HepG2 (cell line): ENCODE results near the gene CD68. TPM values are rescaled to one million over a fixed set of nuclear protein-coding genes. Genes with fewer than 3 reads are reported as not detected.

Experiments used
- EP300 ChIP-seq, 3 experiments: sonication (generic) in 1 of 3; formaldehyde crosslinking in 1 of 3; IDR thresholded peaks; 2 replicates each; pipeline versions ENCODE4 v1.5.1 to v1.6.1; 2011 to 2020; ENCODE audit warnings: low read depth in 2 of 3, low read length in 2 of 3, borderline replicate concordance in 1 of 3, improper control_type of control experiment in 1 of 3, mild to moderate bottlenecking in 1 of 3, missing genetic modification reagents in 1 of 3, moderate library complexity in 1 of 3
- FOXK2 ChIP-seq: fragments of 450-650 bp; IDR thresholded peaks from 2 replicates; pipeline ENCODE4 v1.6.1; 2016
- IKZF1 ChIP-seq: fragments of 450-650 bp; IDR thresholded peaks from 2 replicates; pipeline ENCODE4 v1.7.1; 2016
- MAZ ChIP-seq, 2 experiments: sonication (generic) in 1 of 2; formaldehyde crosslinking in 1 of 2; IDR thresholded peaks; 2 replicates each; pipeline versions ENCODE4 v1.5.0 to v1.6.1; 2012 to 2020; ENCODE audit warnings: low read depth in 2 of 2, mild to moderate bottlenecking in 2 of 2, borderline replicate concordance in 1 of 2, improper control_type of control experiment in 1 of 2, low read length in 1 of 2, missing genetic modification reagents in 1 of 2, moderate library complexity in 1 of 2
- ONECUT2 ChIP-seq: sonication (generic); formaldehyde crosslinking; IDR thresholded peaks from 2 replicates; pipeline ENCODE4 v1.4.0; 2020; ENCODE audit warnings: missing genetic modification reagents
- SALL1 ChIP-seq: sonication (generic); formaldehyde crosslinking; IDR thresholded peaks from 2 replicates; pipeline ENCODE4 v1.8.0; 2022; ENCODE audit warnings: mild to moderate bottlenecking, missing genetic modification reagents
- TBP ChIP-seq: sonication (generic); formaldehyde crosslinking; IDR thresholded peaks from 2 replicates; pipeline ENCODE4 v1.5.0; 2020; ENCODE audit warnings: missing genetic modification reagents
- THAP11 ChIP-seq: IDR thresholded peaks from 2 replicates; pipeline ENCODE4 v1.6.1; 2016; ENCODE audit warnings: missing biosample characterization, missing genetic modification reagents
- TOPORS ChIP-seq: sonication (generic); formaldehyde crosslinking; IDR thresholded peaks from 2 replicates; pipeline ENCODE4 v1.8.0; 2023; ENCODE audit warnings: mild to moderate bottlenecking, missing genetic modification reagents
- ZFX ChIP-seq: sonication (generic); formaldehyde crosslinking; IDR thresholded peaks from 2 replicates; pipeline ENCODE4 v1.4.0; 2020; ENCODE audit warnings: mild to moderate bottlenecking, low read depth, missing genetic modification reagents, moderate library complexity
- ZIK1 ChIP-seq: sonication (generic); formaldehyde crosslinking; IDR thresholded peaks from 2 replicates; pipeline ENCODE4 v1.5.0; 2020; ENCODE audit warnings: mild to moderate bottlenecking, low read depth, missing genetic modification reagents, borderline replicate concordance
- ZNF556 ChIP-seq: sonication (generic); formaldehyde crosslinking; IDR thresholded peaks from 2 replicates; pipeline ENCODE4 v1.4.0; 2020; ENCODE audit warnings: mild to moderate bottlenecking, missing genetic modification reagents, borderline replicate concordance
- ZNF713 ChIP-seq: sonication (generic); formaldehyde crosslinking; IDR thresholded peaks from 2 replicates; pipeline ENCODE4 v1.4.0; 2020; ENCODE audit warnings: mild to moderate bottlenecking, missing genetic modification reagents
- ZNF772 ChIP-seq: sonication (generic); formaldehyde crosslinking; IDR thresholded peaks from 2 replicates; pipeline ENCODE4 v1.5.0; 2020; ENCODE audit warnings: mild to moderate bottlenecking, missing genetic modification reagents
- ZNF800 ChIP-seq: sonication (generic); formaldehyde crosslinking; IDR thresholded peaks from 2 replicates; pipeline ENCODE4 v1.4.0; 2020; ENCODE audit warnings: missing genetic modification reagents
- polyA plus RNA-seq, 8 experiments: library from polyadenylated mRNA; depleted of rRNA in 3 of 8; stranded (reverse) in 7 of 8; unstranded in 1 of 8; fragments of >200 nt; fragmentation: Illumina TruSeq in 4 of 8; extraction: Trizol in 4 of 8; gene quantifications; 2 replicates each; pipeline versions ENCODE4 v1.2.1 to v1.2.3, GENCODE V29; 2011 to 2016; ENCODE audit warnings: low read depth in 4 of 8, missing spikeins in 1 of 8, mixed read lengths in 1 of 8; ENCODE audit not compliant: insufficient read depth in 1 of 8
- total RNA-seq, 5 experiments: library from RNA; depleted of rRNA; stranded (reverse); fragments of >200 nt; fragmentation: Illumina TruSeq; extraction: Trizol; gene quantifications; 2 replicates each; pipeline ENCODE4 v1.2.3, GENCODE V29; 2016; ENCODE audit warnings: low read depth in 1 of 5
- TF ChIP-seq, protein P1 (sequence below): sonication (generic); formaldehyde crosslinking; IDR thresholded peaks from 2 replicates; pipeline ENCODE4 v1.8.1; 2023; ENCODE audit warnings: mild to moderate bottlenecking, moderate library complexity, missing genetic modification reagents
- TF ChIP-seq, protein P2 (sequence below): fragments of 450-650 bp; IDR thresholded peaks from 2 replicates; pipeline ENCODE4 v1.6.1; 2016
- TF ChIP-seq, protein P3 (sequence below): sonication (generic); formaldehyde crosslinking; IDR thresholded peaks from 2 replicates; pipeline ENCODE4 v1.4.0; 2020; ENCODE audit warnings: missing genetic modification reagents, borderline replicate concordance
- TF ChIP-seq, protein P4 (sequence below): sonication (generic); formaldehyde crosslinking; IDR thresholded peaks from 2 replicates; pipeline ENCODE4 v1.4.0; 2020; ENCODE audit warnings: missing genetic modification reagents

CD68 gene
- total and polyA plus RNA-seq, 2 of the 13 experiments (the other 11 are each of a cell fraction or from before 2014, with no cell fraction given) = 10.3 to 104 TPM

GRCh38 chr17:7614425-7615264 is 35.2 kb downstream of the CD68 start, which contains the start of gene FXR2 (continued):
- TF ChIP-seq EP300 (IDR thresholded peaks at IDR 0.05; ENCODE audit: low read depth in 2 of 2, low read length in 2 of 2) (peak in 1 of 2 experiments; percentile 22; a peak in 1 of 4 replicates), EP300 (CRISPR knock-in tag; IDR thresholded peaks at IDR 0.05; ENCODE audit: borderline replicate concordance) (no peak), FOXK2 (peak; percentile 42; the same call in 1 of the 2 replicates), MAZ (IDR thresholded peaks at IDR 0.05; ENCODE audit: borderline replicate concordance, low read depth, low read length) (peak; percentile 76; the same call in 1 of the 2 replicates), MAZ (CRISPR knock-in tag; IDR thresholded peaks at IDR 0.05; ENCODE audit: low read depth) (peak; percentile 40; the same call in 1 of the 2 replicates), ONECUT2 (no peak), ZIK1 (CRISPR knock-in tag) (peak; percentile 60; the same call in 1 of the 2 replicates), IKZF1 (no peak), THAP11 (peak; percentile 64), ZNF556 (CRISPR knock-in tag) (0 out of 2 replicates have a peak, but pooled peaks have one; percentile 29), ZNF713 (CRISPR knock-in tag) (no peak), ZNF772 (CRISPR knock-in tag) (0 out of 2 replicates have a peak, but pooled peaks have one; percentile 54), ZNF800 (CRISPR knock-in tag) (no peak), SALL1 (peak; percentile 11; the same call in 1 of the 2 replicates), TBP (CRISPR knock-in tag) (0 out of 2 replicates have a peak, but pooled peaks have one; percentile 48), ZFX (CRISPR knock-in tag) (peak; percentile 65), TOPORS (CRISPR knock-in tag) (no peak)
- TF ChIP-seq, protein P1, sequence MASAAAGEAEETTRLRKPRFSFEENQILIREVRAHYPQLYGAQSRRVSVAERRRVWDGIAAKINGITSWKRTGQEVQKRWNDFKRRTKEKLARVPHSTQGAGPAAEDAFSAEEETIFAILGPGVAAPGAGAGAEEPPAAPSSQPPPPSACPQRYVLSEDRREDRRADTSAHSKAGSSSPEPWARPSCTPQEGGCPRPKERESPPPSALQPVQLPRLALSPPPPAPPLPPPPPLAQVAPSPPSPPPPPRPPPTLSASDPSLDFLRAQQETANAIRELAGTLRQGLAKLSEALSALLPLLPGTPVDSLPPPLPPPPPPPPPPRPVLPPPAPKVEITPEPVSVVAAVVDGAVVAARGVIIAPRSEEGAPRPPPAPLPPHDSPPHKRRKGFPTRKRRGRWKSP (CRISPR knock-in tag) = peak; percentile 97
- TF ChIP-seq, protein P2, sequence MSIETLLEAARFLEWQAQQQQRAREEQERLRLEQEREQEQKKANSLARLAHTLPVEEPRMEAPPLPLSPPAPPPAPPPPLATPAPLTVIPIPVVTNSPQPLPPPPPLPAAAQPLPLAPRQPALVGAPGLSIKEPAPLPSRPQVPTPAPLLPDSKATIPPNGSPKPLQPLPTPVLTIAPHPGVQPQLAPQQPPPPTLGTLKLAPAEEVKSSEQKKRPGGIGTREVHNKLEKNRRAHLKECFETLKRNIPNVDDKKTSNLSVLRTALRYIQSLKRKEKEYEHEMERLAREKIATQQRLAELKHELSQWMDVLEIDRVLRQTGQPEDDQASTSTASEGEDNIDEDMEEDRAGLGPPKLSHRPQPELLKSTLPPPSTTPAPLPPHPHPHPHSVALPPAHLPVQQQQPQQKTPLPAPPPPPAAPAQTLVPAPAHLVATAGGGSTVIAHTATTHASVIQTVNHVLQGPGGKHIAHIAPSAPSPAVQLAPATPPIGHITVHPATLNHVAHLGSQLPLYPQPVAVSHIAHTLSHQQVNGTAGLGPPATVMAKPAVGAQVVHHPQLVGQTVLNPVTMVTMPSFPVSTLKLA = peak; percentile 35; the same call in 1 of the 2 replicates
- TF ChIP-seq, protein P3, sequence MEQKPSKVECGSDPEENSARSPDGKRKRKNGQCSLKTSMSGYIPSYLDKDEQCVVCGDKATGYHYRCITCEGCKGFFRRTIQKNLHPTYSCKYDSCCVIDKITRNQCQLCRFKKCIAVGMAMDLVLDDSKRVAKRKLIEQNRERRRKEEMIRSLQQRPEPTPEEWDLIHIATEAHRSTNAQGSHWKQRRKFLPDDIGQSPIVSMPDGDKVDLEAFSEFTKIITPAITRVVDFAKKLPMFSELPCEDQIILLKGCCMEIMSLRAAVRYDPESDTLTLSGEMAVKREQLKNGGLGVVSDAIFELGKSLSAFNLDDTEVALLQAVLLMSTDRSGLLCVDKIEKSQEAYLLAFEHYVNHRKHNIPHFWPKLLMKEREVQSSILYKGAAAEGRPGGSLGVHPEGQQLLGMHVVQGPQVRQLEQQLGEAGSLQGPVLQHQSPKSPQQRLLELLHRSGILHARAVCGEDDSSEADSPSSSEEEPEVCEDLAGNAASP = no peak
- TF ChIP-seq, protein P4, sequence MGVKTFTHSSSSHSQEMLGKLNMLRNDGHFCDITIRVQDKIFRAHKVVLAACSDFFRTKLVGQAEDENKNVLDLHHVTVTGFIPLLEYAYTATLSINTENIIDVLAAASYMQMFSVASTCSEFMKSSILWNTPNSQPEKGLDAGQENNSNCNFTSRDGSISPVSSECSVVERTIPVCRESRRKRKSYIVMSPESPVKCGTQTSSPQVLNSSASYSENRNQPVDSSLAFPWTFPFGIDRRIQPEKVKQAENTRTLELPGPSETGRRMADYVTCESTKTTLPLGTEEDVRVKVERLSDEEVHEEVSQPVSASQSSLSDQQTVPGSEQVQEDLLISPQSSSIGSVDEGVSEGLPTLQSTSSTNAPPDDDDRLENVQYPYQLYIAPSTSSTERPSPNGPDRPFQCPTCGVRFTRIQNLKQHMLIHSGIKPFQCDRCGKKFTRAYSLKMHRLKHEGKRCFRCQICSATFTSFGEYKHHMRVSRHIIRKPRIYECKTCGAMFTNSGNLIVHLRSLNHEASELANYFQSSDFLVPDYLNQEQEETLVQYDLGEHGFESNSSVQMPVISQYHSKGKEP (CRISPR knock-in tag) = no peak
